Endothelial cell of umbilical vein (primary cell): ENCODE measurements around the gene LCN2.

Source experiments
- CTCF ChIP-seq, 2 donors: IDR thresholded peaks; 1 replicate in 1 of 2; 2 replicates in 1 of 2; pipeline ENCODE4 v1.5.1; 2011; ENCODE audit warnings: low read length in 2 of 2, mild to moderate bottlenecking in 2 of 2, moderate library complexity in 2 of 2, control low read depth in 1 of 2, inconsistent platforms in 1 of 2, low read depth in 1 of 2; ENCODE audit not compliant: insufficient read depth in 1 of 2; ENCODE audit errors: extremely low read depth in 1 of 2
- MAX ChIP-seq: IDR thresholded peaks from 2 replicates; pipeline ENCODE4 v1.6.1; 2011; ENCODE audit not compliant: insufficient read depth, insufficient read length
- POLR2A ChIP-seq: IDR thresholded peaks from 2 replicates; pipeline ENCODE4 v1.6.1; 2012; ENCODE audit warnings: low read depth, mild to moderate bottlenecking, control low read depth, low read length
- POLR2AphosphoS5 ChIP-seq: IDR thresholded peaks from 2 replicates; pipeline ENCODE4 v1.6.1; 2012; ENCODE audit warnings: low read depth, mild to moderate bottlenecking, control low read depth, low read length, moderate library complexity; ENCODE audit not compliant: insufficient read depth

GRCh38 chr9:128148509-128149000 is 698 bp upstream of the LCN2 start:
- TF ChIP-seq CTCF (IDR thresholded peaks at IDR 0.05; ENCODE audit: extremely low read depth in 1 of 2, insufficient read depth in 1 of 2, low read depth in 1 of 2, low read length in 2 of 2) = no peak
- TF ChIP-seq POLR2AphosphoS5 = no peak
- TF ChIP-seq POLR2A = no peak
- TF ChIP-seq MAX = no peak
